IMR-90 (cell line): ENCODE data around the gene XPR1.

ENCODE experiments used
- CEBPB ChIP-seq: IDR thresholded peaks from 2 replicates; pipeline ENCODE4 v1.6.1; 2012; ENCODE audit warnings: low read depth, low read length, improper control_type of control experiment
- CHD1 ChIP-seq: IDR thresholded peaks from 2 replicates; pipeline ENCODE4 v1.6.1; 2012; ENCODE audit warnings: low read depth, low read length, improper control_type of control experiment
- CTCF ChIP-seq: conservative IDR thresholded peaks from 2 replicates; pipeline ENCODE4 v1.5.1; 2012; ENCODE audit warnings: mild to moderate bottlenecking, low read depth, low read length, improper control_type of control experiment
- MAZ ChIP-seq: IDR thresholded peaks from 2 replicates; pipeline ENCODE4 v1.6.1; 2012; ENCODE audit warnings: low read depth, mild to moderate bottlenecking, low read length, improper control_type of control experiment, moderate library complexity, borderline replicate concordance
- POLR2A ChIP-seq: IDR thresholded peaks from 2 replicates; pipeline ENCODE4 v1.6.1; 2012; ENCODE audit warnings: mild to moderate bottlenecking, low read depth, low read length
- RAD21 ChIP-seq: IDR thresholded peaks from 2 replicates; pipeline ENCODE4 v1.6.1; 2012; ENCODE audit warnings: low read length, improper control_type of control experiment

- no peak for TF ChIP-seq CTCF
- TF ChIP-seq MAZ, result no peak
- no peak for TF ChIP-seq RAD21
- no peak for TF ChIP-seq POLR2A
- TF ChIP-seq CHD1, result no peak
- no peak for TF ChIP-seq CEBPB
These were observed 101.0 kb downstream of the XPR1 start for GRCh38 chr1:180732866-180733265.
